Effector memory CD4-positive, alpha-beta T cell (primary cell): ENCODE measurements around the gene CIDEB.

Source experiments
- DNase-seq, 3 donors: peaks; one replicate each; pipeline ENCODE4 v3.0.0-alpha.2; 2020
- H3K27ac ChIP-seq: 2 replicates; pipeline ENCODE4 v1.7.0; 2013; ENCODE audit warnings: mild to moderate bottlenecking, low read length, moderate library complexity; ENCODE audit not compliant: insufficient read depth, poor library complexity, severe bottlenecking
- H3K27me3 ChIP-seq: replicated peaks from 2 replicates; pipeline ENCODE4 v1.7.0; 2013; ENCODE audit warnings: mild to moderate bottlenecking, low read length; ENCODE audit not compliant: insufficient read depth, control insufficient read depth, poor library complexity, severe bottlenecking
- H3K36me3 ChIP-seq: 2 replicates; pipeline ENCODE4 v1.7.0; 2013; ENCODE audit warnings: mild to moderate bottlenecking, low read length, moderate library complexity; ENCODE audit not compliant: control insufficient read depth, insufficient read depth
- H3K4me1 ChIP-seq: 2 replicates; pipeline ENCODE4 v1.7.0; 2013; ENCODE audit warnings: low read length, mild to moderate bottlenecking; ENCODE audit not compliant: control insufficient read depth, insufficient read depth, poor library complexity, severe bottlenecking
- H3K4me3 ChIP-seq: 2 replicates; pipeline ENCODE4 v1.7.0; 2013; ENCODE audit warnings: low read length, low read depth, mild to moderate bottlenecking; ENCODE audit not compliant: insufficient read depth, poor library complexity, severe bottlenecking
- H3K9me3 ChIP-seq: 2 replicates; pipeline ENCODE4 v1.7.0; 2013; ENCODE audit warnings: mild to moderate bottlenecking, low read length, moderate library complexity; ENCODE audit not compliant: control insufficient read depth

CIDEB gene

DNA sequence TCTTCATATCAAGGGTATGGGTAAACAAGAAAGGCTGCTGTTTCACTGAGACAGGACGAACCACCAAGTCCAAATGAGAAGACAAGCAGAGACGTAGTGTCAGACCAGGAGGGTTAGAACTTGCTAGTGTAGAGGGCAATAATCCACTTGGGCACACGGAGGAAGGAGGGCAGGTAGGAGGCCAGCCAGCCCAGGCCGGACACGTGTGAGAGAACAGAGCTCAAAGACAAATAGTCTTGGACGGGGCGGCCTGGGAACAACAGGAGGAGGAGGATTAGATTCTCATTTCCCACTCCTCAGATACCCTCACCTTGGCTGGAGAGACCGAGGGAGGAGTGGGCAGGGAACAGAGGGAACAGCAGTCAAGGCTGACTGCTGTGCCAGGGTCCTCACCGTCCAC lies 17.0 kb downstream of the CIDEB start:
- peaks cover 34% of the 10 kb centered on the region for H3K36me3 ChIP-seq

DNA sequence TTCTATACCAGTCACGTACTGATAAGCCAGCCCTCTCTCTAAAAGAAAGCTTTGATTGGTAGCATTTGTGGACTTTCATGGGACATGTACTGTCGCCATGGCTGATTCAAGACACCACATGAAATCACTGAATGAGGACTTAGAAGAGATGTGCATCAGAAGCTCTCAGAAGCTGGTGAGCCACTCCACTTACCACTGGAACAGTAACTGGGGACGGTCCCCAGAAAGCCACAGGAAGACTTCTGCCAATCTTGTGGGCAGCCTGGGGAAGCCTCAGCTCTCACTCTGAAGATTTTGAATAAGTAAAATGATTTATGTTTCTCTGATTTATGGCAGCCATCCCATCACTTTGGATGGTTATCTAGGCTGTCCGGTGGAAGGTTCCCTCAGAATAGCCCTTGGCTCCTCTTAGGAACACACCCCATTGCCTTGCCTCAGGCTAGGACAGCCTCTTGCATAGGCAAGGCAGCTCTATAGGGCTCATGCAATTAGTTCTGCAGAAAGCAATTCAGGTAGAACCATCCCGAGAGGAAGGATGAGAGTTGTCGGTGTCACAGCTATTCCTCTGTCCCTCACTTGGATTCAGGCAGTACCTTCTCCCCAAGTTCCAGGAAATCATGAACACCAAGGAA lies 18.0 kb downstream of the CIDEB start:
- Histone ChIP-seq H3K27ac (no peak overlapping the region), H3K36me3 (peaks cover 25% of the 10 kb centered on the region), H3K27me3 (no peaks in the 10 kb centered on the region), H3K4me1 (peaks cover 2% of the 10 kb centered on the region), H3K4me3 (no peak overlapping the region), H3K9me3 (no peaks in the 10 kb centered on the region)
- DNase-seq, result no peak

More for the DNA sequence above, 17.0 kb downstream of the CIDEB start:
- H3K9me3 ChIP-seq, result no peaks in the 10 kb centered on the region
- DNase-seq, result no peak
- H3K27ac ChIP-seq, result no peak overlapping the region
- no peaks in the 10 kb centered on the region for H3K27me3 ChIP-seq
- H3K4me3 ChIP-seq, result no peak overlapping the region
- H3K4me1 ChIP-seq, result peaks cover 2% of the 10 kb centered on the region

DNA sequence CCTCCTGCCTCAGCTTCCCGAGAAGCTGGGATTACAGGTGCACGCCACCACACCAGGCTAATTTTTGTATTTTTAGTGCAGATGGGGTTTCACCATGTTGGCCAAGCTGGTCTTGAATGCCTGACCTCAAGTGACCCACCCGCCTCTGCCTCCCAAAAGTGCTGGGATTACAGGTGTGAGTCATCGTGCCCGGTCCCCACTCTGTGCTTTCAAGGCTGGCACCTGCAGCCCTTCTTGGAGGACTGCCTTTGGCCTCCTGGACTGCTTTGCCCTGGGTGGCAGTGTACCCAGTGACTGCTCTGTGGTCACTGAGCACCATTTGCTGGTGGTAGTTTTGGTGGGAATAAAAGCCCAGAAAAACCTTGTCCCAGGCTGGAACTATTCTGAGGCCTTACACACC lies 20.8 kb downstream of the CIDEB start:
- Histone ChIP-seq H3K4me1 (peaks cover 2% of the 10 kb centered on the region), H3K27me3 (no peaks in the 10 kb centered on the region), H3K27ac (no peak overlapping the region)

DNA sequence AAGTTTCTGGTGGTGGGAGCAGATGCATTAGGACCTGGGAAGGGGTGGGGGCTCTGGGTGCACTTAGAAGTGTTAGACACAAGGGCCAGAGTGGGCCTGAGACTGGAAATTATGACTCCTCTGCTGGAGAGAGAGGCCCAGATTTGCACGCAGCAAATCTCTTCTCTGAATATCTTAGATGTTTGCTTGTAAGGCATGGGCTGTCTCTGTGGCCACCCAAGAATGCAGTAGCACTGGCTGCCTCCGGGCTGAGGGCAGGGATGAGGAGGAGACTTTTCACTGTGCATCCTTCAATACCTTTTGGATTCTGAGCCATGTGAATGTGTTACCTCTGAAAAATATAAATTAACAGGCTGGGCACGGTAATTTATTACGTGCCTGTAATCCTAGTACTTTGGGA lies 22.4 kb downstream of the CIDEB start:
- Histone ChIP-seq H3K27ac (no peak overlapping the region), H3K4me3 (no peak overlapping the region), H3K27me3 (no peaks in the 10 kb centered on the region), H3K9me3 (no peaks in the 10 kb centered on the region), H3K36me3 (peaks cover under 1% of the 10 kb centered on the region), H3K4me1 (peaks cover 2% of the 10 kb centered on the region)
- no peak for DNase-seq

More for the DNA sequence above, 20.8 kb downstream of the CIDEB start:
- Histone ChIP-seq H3K36me3 (peaks cover 17% of the 10 kb centered on the region), H3K4me3 (no peak overlapping the region), H3K9me3 (no peaks in the 10 kb centered on the region)
- DNase-seq, result no peak

DNA sequence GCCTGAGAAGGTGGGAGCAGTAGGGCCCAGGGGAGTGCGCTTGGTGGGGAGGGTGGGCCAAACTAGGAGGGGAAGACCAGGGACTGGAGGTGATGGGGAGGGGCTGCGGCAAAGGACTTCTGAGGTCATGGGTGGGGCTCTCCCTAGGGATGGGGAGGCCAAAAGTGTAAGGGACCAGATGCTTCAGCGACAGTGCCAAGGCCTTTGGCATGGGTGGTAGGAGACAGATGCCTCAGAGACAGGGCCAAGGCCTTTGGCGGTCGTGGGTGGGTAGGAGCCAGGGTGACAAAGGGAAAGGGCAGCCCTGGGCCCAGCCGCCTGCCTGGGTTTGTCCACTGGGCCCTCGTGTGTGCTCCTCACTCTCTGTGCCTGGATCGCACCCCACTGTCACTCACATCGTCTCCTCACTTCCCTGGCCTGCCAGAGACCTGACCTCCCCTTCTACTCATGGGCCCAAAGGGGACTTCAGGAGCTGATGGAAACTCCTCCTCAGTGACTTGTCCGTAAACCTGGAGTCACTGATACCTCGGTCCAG lies 23.2 kb downstream of the CIDEB start:
- no peak for DNase-seq
- H3K27ac ChIP-seq, result no peak overlapping the region
- H3K9me3 ChIP-seq, result no peaks in the 10 kb centered on the region
- no peak overlapping the region for H3K4me3 ChIP-seq
- no peaks in the 10 kb centered on the region for H3K27me3 ChIP-seq
- no peaks in the 10 kb centered on the region for H3K36me3 ChIP-seq
- peaks cover 3% of the 10 kb centered on the region for H3K4me1 ChIP-seq

DNA sequence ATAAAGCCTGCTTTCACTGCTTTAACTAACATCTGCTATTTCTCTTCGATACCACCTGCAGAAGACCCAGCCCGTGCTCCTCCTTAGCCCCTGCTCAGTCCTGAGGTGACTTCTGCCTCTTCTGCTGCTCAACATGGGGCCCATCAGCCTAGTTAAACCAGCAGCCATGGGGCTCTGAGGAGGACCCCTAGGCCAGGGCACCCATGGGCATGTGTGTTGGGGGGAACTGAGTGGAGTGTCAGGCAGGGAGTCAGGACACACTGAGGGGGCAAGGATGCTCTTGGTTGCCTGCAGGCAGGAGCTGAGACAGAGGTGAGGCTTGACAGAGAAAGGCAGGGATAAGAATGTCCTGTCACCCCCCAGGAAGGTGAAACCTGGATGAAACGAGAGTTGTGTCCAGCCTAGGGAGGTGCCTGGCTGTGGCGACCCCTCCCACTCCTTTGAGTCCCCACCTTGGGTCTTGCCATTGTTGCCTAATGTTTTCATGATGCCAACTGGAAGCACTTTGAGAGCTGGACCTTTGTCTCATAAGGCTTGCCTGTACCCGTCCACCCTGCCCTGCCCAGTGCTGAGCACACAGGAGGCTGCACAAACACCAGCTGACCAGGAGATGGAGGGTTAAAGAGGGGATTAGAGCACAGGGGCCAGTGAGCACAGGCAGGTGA lies 23.8 kb downstream of the CIDEB start:
- H3K27me3 ChIP-seq, result no peaks in the 10 kb centered on the region
- H3K27ac ChIP-seq, result no peak overlapping the region
- peaks cover 9% of the 10 kb centered on the region for H3K4me1 ChIP-seq
- H3K9me3 ChIP-seq, result no peaks in the 10 kb centered on the region
- no peaks in the 10 kb centered on the region for H3K36me3 ChIP-seq
- DNase-seq, result no peak
- H3K4me3 ChIP-seq, result no peak overlapping the region

DNA sequence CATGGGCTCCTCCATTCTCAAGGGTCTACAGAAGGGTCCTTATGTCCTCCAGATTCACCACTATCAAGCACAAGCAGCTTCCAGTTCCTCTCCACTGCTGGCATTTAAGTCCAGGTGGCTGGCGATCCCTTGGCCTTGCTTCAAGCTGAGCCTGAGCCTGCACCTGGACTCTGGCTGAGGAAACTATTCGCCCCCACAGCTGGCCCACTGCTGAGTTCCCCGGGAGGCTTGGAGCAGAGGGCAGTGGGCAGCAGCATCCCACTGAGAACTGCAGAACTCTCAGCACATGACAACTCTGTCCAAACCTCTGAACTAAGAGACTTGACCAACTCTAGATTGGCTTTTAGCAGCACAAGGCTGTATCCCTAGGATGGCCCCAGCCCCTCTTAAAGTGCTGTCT lies 25.0 kb downstream of the CIDEB start:
- Histone ChIP-seq H3K27ac (no peak overlapping the region), H3K27me3 (no peaks in the 10 kb centered on the region), H3K36me3 (no peaks in the 10 kb centered on the region), H3K4me1 (peaks cover 14% of the 10 kb centered on the region), H3K9me3 (no peaks in the 10 kb centered on the region), H3K4me3 (no peak overlapping the region)
- no peak for DNase-seq

DNA sequence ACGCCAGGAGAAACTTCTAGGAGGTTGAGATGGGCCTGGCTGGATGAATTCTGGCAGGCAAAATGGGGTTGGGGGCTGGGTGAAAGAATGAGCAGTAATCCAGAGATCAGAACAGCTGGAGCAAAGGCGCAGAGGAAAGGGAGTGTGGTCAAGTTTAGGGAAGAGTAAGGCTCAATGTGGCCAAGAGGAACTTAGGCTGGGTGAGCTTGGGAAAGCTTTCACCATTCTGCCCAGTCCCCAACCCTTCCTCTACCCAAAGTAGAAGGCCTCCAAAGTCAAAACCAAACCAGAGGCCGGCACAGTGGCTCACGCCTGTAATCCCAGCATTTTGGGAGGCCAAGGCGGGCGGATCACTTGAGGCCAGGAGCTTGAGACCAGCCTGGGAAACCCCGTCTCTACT lies 26.1 kb downstream of the CIDEB start:
- H3K4me3 ChIP-seq, result no peak overlapping the region
- H3K9me3 ChIP-seq, result no peaks in the 10 kb centered on the region
- H3K27ac ChIP-seq, result no peak overlapping the region
- no peaks in the 10 kb centered on the region for H3K36me3 ChIP-seq
- H3K27me3 ChIP-seq, result no peaks in the 10 kb centered on the region
- no peak for DNase-seq
- peaks cover 14% of the 10 kb centered on the region for H3K4me1 ChIP-seq

DNA sequence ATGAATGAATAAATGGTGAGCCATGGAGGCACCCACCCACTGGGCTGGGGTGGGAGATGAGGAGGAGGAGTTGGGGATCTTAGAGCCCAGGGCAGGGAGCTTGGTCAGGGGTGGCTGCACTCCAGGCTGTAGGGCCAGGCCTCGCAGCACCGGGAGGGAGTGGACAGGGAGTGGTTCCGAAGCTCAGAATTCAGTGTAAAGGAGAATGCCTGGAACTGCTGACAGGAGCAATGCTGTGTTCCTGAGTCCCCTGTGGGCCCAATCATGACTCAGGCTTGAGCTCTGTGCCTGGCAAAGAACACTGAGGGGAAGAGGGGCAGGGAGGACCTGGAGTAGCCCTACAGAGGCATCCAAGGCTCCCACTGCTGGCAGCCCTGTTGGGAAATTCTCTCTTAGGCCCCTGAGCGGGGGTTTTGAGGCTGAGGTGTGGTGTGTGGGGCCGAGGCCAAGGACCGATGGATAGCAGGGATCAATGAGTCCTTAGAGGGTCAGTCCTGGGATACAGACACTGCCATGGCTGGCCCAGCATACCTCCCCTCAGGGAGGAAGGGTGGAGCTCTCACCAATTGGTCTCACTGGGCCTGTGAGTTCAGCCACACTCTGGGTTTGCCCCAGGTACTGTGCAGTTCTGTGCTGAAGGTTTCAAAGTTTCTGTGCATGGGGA lies 26.8 kb downstream of the CIDEB start:
- H3K27ac ChIP-seq, result no peak overlapping the region
- no peak for DNase-seq
- H3K4me3 ChIP-seq, result no peak overlapping the region
- no peaks in the 10 kb centered on the region for H3K27me3 ChIP-seq
- no peaks in the 10 kb centered on the region for H3K9me3 ChIP-seq
- peaks cover 14% of the 10 kb centered on the region for H3K4me1 ChIP-seq
- no peaks in the 10 kb centered on the region for H3K36me3 ChIP-seq
